Keratinocyte (primary cell): ENCODE measurements around the gene GCNT2.

Source experiments
- EZH2 ChIP-seq: IDR thresholded peaks from one replicate; pipeline ENCODE4 v1.6.1; 2012; ENCODE audit warnings: inconsistent platforms, mild to moderate bottlenecking, low read length, moderate library complexity
- TF ChIP-seq, protein P1 (sequence below), 3 experiments: IDR thresholded peaks in 1 of 3; conservative IDR thresholded peaks in 1 of 3; optimal IDR thresholded peaks in 1 of 3; 2 replicates in 2 of 3; 3 replicates in 1 of 3; pipeline versions ENCODE3 to v1.5.1; 2011; ENCODE audit warnings: low read length in 3 of 3, mild to moderate bottlenecking in 3 of 3, moderate library complexity in 2 of 3, control low read depth in 1 of 3, inconsistent platforms in 1 of 3; ENCODE audit not compliant: insufficient read depth in 2 of 3; ENCODE audit errors: extremely low read depth in 1 of 3

DNA sequence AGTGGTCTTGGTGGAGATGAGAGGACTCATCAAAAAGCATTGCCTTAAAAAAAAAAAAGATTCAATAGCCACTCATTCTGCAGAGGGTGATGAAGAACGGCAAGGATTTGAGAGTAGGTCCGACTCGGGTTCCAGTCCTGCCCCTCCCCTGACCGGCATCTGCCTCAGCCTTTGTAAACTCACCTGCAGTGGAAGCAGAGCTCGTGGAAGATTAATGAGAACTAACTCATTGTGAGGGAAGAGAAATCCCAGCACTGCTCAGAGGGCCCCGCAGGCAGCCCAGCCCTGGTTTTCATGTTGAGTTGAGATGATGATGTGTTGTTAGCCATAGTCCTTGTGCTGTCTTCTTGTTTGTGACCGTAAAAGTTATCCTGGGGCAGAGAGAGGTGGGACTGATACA lies 59.4 kb downstream of the GCNT2 start:
- TF ChIP-seq, protein P1, sequence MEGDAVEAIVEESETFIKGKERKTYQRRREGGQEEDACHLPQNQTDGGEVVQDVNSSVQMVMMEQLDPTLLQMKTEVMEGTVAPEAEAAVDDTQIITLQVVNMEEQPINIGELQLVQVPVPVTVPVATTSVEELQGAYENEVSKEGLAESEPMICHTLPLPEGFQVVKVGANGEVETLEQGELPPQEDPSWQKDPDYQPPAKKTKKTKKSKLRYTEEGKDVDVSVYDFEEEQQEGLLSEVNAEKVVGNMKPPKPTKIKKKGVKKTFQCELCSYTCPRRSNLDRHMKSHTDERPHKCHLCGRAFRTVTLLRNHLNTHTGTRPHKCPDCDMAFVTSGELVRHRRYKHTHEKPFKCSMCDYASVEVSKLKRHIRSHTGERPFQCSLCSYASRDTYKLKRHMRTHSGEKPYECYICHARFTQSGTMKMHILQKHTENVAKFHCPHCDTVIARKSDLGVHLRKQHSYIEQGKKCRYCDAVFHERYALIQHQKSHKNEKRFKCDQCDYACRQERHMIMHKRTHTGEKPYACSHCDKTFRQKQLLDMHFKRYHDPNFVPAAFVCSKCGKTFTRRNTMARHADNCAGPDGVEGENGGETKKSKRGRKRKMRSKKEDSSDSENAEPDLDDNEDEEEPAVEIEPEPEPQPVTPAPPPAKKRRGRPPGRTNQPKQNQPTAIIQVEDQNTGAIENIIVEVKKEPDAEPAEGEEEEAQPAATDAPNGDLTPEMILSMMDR (optimal IDR thresholded peaks at IDR 0.05 in 1 of 3, IDR thresholded peaks at IDR 0.05 in 1 of 3, conservative IDR thresholded peaks at IDR 0.05 in 1 of 3; ENCODE audit: extremely low read depth in 1 of 3, insufficient read depth in 2 of 3, low read length in 3 of 3) = no peak
- no peak for TF ChIP-seq EZH2
